GM18858 (cell line): ENCODE results near the gene TPMT.

Experiments used
- ATAC-seq: cut with Tn5 transposase; IDR thresholded peaks from one replicate; pipeline ENCODE4 v1.9.1; 2021; ENCODE audit not compliant: unreplicated experiment

Gene TPMT

DNA sequence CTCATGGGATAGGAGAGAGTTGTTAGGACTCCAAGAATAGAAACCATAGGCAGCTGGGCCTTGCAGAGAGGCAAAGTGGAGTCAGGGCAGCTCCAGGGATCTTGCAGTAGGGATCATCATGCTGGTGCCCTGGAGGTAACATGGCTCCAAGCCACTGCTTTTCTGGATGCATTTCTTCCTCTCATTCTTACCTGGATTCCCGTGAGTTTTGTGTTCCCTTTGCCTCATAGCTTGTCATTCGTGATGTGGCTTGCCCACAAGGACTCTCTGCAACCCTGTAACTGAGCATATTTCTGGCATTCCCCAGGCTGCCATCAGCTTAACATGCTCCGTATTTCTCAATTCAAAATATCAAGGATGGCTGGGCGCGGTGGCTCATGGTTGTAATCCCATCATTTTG, 37.7 kb downstream of the TPMT start:
- no peak for ATAC-seq

DNA sequence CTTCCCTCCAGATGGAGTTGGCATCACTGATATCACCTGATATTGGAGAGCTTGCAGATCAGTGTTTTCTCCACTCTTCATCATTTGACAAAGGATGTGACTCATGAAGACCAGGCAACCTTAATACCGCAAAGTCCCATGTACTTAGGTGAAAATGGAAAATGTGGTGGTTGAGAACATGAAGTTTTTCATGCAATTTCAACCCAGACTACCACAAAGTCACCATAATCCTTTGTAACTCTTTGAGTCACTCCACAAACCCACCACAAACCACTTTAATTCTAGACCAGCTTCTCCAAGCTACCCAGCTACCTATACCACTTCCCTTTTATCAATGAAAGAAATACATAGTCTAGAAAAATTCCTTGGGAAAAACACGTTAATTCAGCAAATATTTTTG, 39.5 kb downstream of the TPMT start:
- no peak for ATAC-seq

DNA sequence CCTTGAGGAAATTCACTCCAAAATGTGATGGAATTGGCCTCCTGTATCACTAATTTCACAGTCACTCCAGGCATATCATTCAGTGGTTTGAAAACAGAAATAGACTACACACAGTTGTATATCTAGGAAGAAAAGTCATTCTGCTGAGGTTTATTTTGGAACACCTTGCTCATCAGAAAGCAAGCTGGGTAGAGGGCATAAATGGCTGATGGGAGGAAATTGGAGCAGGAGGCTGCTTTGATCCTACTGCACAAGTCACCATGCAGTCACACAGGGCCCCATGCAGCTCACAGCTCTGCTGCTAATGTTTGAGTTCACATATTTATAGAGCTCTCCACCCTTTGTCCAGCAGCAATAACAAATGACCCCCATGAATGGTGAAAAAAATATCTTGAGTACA, 44.7 kb downstream of the TPMT start:
- ATAC-seq, result no peak

DNA sequence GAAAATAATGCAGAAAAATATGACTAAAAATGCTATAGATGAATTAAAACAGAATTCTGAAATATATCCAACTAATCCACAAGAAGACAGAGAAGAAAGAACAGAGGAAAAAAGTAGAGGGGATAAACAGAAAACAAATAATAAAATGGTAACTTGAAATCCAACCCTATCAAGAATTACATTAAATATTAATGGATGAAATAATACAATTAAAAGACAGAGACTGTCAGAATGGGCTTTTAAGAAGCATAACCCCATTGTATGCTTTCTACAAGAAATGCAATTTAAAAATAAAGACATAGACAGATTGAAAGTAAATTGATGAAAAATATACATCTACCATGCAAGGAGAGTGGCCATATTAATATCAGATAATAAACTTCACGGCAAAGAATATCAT, 47.8 kb downstream of the TPMT start:
- ATAC-seq, result no peak

DNA sequence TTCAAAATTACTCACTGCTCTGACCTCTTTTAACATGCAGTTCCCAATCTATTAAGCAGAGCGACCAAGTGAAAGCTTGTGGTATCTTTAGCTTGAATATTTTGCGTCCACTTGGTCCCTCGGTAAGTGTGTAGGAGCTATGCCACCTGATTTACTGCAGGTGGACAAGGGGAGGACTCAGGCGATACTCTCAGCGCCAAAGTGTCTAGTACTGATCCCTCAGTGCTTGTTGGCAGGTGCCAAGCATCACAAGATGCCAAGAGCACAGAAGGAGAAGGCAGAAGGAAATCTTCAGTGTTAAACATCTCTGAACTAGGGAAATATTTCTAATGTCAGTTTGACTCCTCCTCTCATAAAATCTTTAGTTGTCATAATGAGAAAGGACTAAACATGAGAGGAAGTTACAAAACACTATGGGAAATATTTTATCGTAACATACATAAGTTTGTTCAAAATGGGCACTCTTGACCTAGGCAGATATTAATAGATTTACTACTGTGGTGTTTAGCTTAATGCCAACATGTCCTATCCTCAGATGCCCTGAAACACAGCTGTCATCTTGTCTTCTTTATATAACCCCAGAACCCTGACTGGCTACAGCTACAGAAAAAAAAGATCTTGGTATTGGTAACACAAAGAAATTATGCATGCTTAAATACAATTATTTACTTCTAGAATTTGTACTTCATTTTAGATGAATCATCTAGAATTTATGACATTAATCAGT, 51.9 kb downstream of the TPMT start:
- ATAC-seq, result no peak

DNA sequence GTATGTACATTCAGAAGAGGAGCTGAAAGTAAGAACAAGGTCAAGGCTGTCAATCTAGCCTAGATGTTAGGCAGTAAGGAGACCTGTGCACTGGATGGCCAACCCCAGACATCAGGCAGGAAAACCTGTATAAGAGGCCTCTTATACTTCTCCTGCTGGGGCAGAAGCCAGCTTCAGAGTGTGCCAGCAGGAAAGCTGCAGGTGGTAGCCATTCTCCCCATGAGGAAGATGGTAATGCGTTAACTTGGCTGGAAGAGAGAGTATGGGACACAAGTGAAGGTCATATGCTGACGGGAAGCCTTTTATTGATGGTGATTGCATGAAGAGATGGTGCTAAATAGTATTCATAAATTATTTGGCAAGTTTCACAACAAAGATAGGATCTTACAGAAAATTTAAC, 53.0 kb downstream of the TPMT start:
- no peak for ATAC-seq

DNA sequence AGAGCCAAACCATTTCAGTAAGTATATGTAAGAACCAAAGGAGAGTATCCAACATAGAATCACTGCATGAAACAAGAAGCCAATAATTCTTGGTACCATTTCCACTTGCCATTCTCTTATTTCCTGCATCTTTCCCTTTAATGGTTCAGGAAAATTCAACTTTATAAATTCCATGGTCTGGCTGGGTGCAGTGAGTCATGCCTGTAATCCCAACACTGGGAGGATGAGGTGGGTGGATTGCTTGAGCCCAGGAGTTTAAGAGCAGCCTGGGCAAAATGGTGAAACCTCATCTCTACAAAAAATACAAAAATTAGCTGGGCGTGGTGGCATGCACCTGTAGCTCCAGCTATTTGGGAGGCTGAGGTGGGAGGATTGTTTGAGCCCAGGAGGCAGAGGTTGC, 53.6 kb downstream of the TPMT start:
- no peak for ATAC-seq

DNA sequence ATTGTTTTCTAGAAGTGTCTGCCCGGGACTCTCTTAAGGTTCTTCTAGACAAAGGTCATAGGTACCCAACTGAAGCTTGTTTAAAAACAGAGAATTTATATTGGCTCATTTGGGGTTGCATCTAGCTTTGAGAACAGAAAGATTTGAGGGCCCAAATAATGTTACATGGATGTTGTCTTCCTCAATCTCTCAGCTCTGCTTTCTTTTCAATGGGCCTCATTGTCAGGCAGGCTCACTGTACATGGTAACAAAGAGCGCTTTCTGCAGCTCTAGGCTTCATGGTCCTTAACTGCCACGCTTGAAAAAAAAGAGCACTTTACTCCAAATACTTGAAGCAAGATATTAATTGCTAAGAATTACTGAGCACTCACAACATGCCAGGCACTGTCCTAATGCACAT, 54.6 kb downstream of the TPMT start:
- ATAC-seq, result no peak

DNA sequence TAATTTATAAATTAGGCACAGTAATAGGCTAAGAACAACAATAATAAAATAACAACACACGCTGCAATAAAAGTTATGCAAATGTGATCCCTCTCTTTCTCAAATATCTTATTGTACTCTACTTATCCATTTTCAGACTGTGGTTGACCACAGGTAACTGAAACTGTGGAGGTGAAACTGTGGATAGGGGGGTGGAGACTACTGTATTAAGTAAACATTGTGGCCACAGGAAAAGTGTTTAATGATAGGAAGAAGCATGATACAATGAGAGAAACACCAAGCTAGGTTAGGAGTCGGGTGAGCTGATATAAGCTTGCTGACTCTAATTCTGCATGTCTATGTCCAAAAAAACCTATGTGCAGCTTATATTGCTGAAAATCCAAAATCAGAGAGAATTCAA, 55.4 kb downstream of the TPMT start:
- no peak for ATAC-seq

DNA sequence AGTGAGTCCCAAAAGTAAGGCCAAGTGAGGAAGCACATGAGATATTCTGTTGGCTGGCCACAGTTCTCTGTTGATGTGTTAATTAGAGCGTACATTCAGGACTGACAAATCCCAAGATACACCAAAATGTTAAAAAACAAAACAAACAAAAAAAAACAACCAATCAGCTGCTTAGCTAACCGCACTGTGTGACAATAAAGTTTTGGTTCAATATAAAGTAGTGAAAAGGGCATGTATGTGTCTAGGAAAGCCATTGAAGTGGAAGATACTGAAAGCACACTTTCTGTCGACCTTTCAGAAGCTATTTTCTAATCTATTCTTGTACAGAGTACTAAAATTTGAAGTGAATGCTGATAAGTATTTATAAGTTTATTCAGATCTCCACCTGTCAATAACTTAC, 58.5 kb downstream of the TPMT start:
- no peak for ATAC-seq

DNA sequence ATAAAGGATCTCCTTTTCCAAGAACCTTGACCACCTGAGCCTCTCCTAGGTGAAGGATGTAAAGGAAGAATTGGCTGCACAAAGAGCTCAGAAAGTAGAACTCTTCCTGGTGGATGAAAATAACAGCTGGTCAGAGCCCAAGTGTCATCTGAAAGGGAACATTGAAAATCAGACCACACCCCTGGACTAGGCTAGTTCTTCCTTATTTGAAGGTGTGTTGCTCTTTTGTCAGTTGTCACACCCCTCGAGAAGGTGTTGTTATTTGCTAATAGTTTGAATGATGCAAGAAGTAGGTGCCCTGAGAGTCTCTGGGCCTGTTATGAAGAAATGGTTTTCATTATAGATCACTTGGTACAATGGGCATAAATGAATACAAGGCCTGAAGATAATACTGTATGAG, 63.5 kb downstream of the TPMT start:
- no peak for ATAC-seq

DNA sequence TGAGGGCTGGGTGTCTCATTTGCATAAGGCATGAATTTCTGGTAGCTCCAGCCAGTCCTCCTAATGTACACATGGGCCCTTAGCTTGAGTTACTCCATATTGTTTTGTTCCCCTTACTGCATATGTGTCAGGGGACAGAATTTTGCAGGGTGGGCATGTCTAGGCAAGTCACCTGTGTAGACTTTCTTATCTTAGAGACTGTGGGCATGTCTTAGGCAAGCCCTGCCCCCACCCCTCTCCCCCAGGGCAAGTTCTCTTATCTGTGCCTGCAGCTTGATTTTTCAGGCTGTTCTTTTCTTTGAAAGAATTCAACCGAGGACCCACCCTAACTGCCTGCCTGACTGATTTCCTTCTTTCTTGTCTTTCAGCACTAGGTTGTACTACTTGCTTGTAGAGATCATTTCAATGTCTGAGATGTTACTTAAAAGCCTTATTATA, 64.5 kb downstream of the TPMT start:
- ATAC-seq, result no peak

DNA sequence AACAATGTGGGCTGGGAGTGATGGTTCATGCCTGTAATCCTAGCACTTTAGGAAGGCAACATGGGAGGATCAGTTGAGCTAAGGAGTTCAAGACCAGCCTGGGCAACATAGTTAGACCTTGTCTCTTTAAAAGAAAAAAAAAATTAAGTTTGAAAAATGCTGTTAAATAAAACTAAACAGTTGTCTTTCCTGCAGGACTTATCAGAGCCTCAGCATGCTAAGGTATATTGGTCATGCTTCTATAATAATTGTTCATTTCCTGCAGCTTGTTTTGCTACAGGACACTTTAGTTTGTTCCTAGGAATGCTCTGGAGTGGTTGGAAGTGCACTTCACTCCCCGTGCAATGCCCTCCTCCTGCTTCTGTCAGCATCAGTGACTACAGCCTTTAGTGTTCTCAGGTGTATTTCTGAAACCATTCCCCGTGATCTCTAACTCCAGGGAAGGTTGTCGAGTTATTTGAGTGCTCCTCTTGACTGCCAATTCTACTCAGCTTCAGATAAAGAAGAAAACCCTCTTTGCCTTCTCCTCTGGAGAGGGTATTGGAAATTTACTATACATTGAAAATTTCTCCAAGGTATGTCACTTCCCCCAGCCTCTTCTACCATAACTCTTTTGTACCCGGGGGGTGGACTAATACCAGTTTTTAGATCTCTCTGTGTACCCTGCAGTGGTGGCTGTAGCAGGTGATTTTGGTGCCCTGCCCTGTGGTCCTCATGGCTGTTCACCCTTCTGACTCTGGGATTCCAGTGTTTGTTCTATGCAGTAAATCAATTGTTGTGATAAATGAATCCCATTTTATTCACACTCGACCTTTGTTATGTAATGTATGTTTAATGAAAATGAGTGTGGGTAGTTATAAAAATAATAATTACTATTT, 66.2 kb downstream of the TPMT start:
- no peak for ATAC-seq

DNA sequence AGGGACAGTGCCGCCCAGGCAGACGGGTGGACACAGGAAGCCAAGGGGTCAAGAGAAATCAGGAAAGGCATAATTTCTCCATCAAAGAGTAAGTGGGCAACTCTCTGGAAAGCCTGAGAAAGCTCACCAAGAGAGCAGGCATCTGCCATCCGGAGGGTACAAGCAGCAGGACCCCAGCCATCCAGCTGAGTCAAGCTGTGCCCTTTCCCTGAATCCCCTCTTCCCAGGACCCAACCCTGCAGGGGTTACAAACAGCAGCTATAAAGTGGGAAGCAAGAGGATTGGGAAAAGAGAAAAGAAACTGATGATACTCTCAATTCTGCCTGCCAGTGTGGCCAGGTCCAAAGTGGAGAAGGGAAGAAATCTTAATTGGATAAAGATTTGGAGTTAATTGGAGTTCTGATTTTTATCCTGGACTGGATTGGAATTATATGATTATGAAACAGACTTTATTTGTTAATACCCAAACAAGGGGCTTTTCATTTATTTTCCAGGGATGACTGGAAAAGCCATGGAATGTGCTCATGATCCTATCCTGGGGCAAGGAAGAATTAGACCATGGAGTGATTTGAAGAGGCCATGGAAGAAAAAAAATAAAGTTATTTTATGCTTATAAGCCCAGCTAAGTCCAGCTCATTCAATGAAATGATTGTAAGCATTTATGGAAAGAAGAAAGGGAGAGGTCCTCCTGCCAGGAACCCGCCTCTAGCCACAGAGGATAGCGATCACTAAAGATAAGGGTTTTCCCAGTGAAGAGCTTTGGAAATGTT, 67.3 kb downstream of the TPMT start:
- no peak for ATAC-seq

DNA sequence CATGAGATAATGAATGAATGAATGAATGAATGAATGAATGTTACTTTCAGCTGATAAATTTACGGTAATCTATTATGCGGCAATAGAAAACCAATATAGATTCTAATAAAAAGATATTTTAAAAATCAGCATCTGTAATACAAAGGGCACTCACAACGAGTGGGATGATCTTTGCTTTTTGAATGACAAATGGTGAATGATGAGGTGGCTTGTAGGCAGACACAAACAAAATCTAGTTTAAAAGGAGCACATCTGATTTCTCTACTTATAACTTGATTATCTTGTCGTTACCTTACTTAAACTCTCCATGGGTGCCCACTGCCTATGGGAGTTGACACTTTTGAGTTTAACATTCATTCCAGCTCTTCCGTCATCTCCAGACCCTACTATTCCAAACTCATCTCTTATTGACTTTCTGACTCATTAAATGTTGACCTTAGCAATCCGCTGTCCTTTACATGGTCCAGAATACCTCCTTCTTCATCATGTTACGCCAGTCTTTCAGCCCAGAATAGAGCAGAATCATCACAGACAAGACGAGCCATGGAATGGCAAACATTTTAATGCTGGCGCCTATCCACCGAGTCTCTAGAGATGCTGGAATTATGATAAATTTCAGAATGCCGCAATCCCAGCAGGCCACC, 73.7 kb downstream of the TPMT start:
- ATAC-seq, result no peak

DNA sequence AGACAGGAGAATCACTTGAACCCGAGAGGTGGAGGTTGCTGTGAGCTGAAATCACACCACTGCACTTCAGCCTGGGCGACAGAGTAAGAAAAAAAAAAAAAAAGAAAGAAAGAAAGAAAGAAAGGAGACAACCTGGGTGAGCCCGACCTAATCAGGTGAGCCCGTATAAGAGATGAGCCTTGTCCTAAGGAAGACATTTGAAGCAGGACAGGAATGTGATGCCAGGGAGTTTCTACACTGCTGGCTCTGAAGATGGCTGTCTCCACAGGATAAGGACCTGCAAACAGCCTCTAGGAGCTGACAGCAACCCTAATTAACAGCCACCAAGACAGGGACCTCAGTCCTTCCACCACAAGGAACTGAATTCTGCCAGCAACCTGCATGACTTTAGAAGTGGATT, 74.3 kb downstream of the TPMT start:
- ATAC-seq, result no peak

DNA sequence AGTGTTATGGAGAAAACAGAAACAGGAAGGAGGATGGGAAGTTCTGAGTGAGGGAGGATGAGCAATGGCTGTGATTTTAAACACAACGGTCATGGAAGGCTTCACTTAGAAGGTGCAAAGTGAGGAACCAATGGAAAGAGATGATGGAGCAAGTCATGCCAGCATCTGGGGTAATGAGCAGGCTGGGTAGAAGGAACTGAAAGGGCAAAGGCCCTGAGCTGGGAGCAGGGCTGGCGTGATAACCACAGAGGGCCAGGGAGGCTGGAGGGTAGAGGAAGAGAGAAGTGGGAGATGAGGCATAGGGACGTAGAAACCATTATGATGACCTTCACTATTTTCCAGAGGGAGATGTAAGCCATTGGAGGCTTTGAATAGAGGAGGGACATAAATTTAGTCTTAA, 76.0 kb downstream of the TPMT start:
- ATAC-seq, result no peak
